Inflammatory macrophage treated with lipopolysaccharide for 4 hours (primary cell): Measurements from ENCODE around the gene ACSF3.

Experiments used
- DNase-seq: peaks from one replicate; pipeline ENCODE4 v3.0.0-alpha.2; 2020

ACSF3 gene

GRCh38 chr16:89096768-89097391, 3.2 kb downstream of the ACSF3 start:
- DNase-seq = no peak

- no peak for DNase-seq
Observed at GRCh38 chr16:89097392-89097772, 3.7 kb downstream of the ACSF3 start.

- DNase-seq = no peak
Observed at GRCh38 chr16:89098767-89099430, 5.2 kb downstream of the ACSF3 start.

- peak; percentile 27 for DNase-seq
Observed at GRCh38 chr16:89099905-89100304, 6.3 kb downstream of the ACSF3 start.

GRCh38 chr16:89100601-89101302, 7.1 kb downstream of the ACSF3 start:
- no peak for DNase-seq

GRCh38 chr16:89101303-89102040, 7.8 kb downstream of the ACSF3 start:
- no peak for DNase-seq

GRCh38 chr16:89102041-89102471, 8.4 kb downstream of the ACSF3 start:
- no peak for DNase-seq

GRCh38 chr16:89102481-89103073, 8.9 kb downstream of the ACSF3 start:
- no peak for DNase-seq

GRCh38 chr16:89103156-89103555, 9.5 kb downstream of the ACSF3 start:
- DNase-seq = no peak

GRCh38 chr16:89103781-89104180, 10.1 kb downstream of the ACSF3 start:
- DNase-seq = no peak

- no peak for DNase-seq
Observed at GRCh38 chr16:89104303-89104702, 10.7 kb downstream of the ACSF3 start.

- peak; percentile 59 for DNase-seq
Observed at GRCh38 chr16:89104930-89105571, 11.4 kb downstream of the ACSF3 start.

- DNase-seq = no peak
Observed at GRCh38 chr16:89105599-89106151, 12.0 kb downstream of the ACSF3 start.

GRCh38 chr16:89106533-89107202, 13.0 kb downstream of the ACSF3 start:
- DNase-seq = no peak

GRCh38 chr16:89107203-89107582, 13.5 kb downstream of the ACSF3 start:
- DNase-seq = no peak

- no peak for DNase-seq
Observed at GRCh38 chr16:89108416-89108815, 14.8 kb downstream of the ACSF3 start.

GRCh38 chr16:89110641-89111040, 17.0 kb downstream of the ACSF3 start:
- DNase-seq = no peak

GRCh38 chr16:89111263-89111662, 17.6 kb downstream of the ACSF3 start:
- DNase-seq = no peak

- DNase-seq = no peak
Observed at GRCh38 chr16:89112377-89113151, 18.9 kb downstream of the ACSF3 start.

GRCh38 chr16:89113152-89113547, 19.5 kb downstream of the ACSF3 start:
- DNase-seq = no peak

GRCh38 chr16:89113661-89114060, 20.0 kb downstream of the ACSF3 start:
- no peak for DNase-seq
